GM21723 (cell line): Measurements from ENCODE around the gene NPY1R.

ENCODE experiments used
- ATAC-seq: cut with Tn5 transposase; IDR thresholded peaks from one replicate; pipeline ENCODE4 v1.9.1; 2021; ENCODE audit warnings: mild to moderate bottlenecking, moderate library complexity; ENCODE audit not compliant: unreplicated experiment

Gene NPY1R

DNA sequence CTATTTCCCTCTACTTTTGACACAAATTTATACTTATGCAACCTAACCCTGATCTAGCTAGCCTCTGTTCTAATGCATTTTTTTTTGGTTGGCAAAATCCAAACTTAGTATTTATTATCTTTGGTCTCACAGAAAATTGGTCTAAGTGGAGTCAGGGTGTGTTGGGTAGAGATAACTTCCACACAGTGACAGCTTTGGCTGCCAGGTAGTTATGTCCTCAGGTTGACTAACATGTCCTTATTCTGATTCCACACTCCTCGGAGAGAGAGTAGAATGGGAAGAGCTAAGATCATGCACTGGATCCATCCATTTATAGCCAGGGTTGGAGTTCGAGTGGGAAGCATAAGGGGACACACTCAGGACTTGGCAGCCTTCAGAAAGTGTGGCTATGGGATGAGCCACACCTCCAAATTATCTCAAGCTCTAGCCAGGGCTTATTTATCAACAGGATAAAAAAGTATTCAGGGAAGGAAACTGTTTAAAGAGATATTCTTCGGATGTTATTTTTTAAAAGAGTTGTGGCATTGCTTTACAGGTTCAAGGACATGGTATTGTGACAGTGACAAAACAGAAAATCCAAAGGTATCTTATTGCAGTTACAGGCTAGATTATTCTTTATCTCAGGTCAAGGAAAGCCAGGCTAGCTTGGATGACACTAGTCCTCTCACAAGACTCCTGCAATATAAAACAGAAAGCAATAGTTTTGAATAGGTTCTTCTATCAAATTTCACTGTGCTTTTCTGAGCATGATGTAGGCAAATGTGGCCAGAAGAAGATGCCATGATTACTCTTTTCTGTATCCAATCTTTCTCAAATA is 51.5 kb downstream of the NPY1R start:
- no peak for ATAC-seq

DNA sequence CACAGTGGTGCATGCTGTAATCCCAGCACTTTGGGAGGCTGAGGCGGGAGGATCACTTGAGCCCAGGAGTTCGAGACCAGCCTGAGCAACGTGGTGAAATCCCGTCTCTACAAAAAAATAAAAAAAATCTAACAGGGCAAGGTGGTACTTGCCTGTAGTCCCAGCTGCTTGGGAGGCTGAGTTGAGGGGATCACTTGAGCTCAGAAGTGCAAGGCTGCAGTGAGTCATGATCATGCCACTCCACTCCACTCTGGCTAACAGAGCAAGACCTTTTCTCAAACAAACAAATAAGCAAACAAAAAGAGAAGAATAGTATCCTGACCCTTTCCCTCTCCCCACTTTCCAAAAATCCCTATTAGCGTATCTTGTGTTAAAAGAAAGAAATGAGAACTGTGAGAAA is 52.7 kb downstream of the NPY1R start:
- no peak for ATAC-seq

DNA sequence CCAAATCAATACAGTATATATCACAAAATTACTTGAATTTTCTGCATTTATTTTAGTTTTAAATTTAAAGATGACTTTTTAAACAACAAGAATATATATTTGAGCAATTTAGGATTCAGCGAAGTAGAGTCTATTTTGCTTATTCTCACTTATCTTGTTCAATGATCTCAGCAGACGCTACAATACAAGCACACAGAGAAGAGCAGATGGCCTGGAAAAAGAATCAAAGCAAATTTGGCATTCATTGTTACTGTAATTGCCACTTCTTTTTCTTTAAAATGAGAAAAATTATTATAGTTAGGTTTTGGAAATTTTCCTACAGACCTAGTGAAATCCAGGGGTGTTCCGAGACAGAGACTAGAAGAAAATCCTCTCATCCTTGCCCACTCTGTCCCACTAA is 57.5 kb downstream of the NPY1R start:
- ATAC-seq, result no peak
